HG02852 (cell line): ENCODE data around the gene TIMM50.
"Not testable (repeated sequence)": the region's sequence is repeated elsewhere in the genome, so short reads cannot be mapped to it uniquely, and the experiment has no call there.

Experiments
- ATAC-seq: cut with Tn5 transposase; IDR thresholded peaks from one replicate; pipeline ENCODE4 v1.9.1; 2021; ENCODE audit warnings: mild to moderate bottlenecking, moderate library complexity; ENCODE audit not compliant: unreplicated experiment

TIMM50 gene

GRCh38 chr19:39469036-39469435 is 11.6 kb upstream of the TIMM50 start:
- ATAC-seq = no peak

DNA sequence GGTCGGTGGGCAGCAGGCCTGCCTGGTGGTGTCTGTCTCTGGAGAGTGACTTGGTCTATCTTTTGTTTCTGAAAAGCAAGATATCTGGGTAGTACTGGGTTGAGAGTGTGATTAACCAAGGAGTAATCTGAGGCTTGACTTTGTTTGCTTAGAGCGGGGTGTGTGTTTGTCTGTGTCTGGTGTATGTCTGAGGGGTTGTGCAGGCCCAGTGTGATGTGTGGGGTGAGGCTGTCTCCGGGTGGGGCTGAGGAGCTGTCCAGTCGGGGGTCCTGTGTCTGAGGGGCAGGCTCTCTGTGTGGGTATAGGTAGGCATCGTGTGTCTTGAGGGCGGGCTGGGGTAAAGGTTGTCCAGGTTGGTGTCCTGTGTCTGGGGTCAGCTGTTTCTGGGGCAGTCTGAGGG is 11.1 kb upstream of the TIMM50 start:
- ATAC-seq = no peak

DNA sequence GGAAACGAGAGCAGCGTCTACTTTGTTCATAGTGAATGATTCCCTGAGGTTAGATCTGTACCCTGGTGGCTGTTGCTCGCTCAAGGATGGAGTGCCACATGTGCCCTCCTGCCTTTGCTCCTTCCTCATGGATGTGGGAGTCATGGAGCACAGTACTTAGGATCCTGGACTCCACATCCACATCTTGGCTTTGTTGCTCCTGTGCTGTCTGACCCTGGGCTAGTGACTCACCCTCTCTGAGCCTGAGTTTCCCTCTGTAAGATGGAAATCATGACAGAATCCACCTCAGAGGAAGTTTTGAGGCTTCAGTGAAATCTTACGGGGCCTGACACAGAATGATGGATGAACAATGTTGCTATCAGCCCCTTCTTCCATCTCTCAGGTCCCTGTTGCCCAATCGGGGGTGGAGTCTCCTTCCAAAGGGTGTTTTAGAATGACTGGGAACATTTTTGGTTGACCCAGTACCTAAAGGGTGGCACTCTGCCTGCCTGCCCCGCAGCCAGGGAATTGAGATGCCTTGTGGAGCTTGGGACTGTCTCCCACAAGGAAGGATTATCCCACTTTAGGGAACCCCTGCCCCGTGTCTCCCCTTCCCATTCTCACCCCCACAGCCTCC is 9.8 kb upstream of the TIMM50 start:
- no peak for ATAC-seq

GRCh38 chr19:39471756-39472536 is 8.7 kb upstream of the TIMM50 start:
- ATAC-seq = no peak

- ATAC-seq = no peak
These were observed 7.7 kb upstream of the TIMM50 start for GRCh38 chr19:39472746-39473442.

GRCh38 chr19:39473443-39473960 is 7.1 kb upstream of the TIMM50 start:
- no peak for ATAC-seq

DNA sequence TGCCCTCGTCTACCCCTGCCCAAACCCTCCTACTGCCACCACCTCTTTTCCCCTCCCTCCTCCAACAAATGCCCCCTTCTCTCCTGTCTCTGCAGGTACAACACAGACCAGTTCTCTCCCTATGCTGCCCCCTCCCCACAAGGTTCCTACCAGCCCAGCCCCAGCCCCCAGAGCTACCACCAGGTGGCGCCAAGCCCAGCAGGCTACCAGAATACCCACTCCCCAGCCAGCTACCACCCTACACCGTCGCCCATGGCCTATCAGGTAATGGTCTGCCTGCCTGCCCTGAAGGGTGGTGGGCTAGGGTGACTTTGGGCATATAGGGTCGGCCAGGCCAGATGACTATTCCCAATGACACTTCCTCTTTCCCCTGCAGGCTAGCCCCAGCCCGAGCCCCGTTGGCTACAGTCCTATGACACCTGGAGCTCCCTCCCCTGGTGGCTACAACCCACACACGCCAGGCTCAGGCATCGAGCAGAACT is 6.5 kb upstream of the TIMM50 start:
- no peak for ATAC-seq

- ATAC-seq = no peak
These were observed 4.9 kb upstream of the TIMM50 start for GRCh38 chr19:39475748-39476147.

GRCh38 chr19:39479319-39479801 is 1.3 kb upstream of the TIMM50 start:
- ATAC-seq = not testable (repeated sequence)

DNA sequence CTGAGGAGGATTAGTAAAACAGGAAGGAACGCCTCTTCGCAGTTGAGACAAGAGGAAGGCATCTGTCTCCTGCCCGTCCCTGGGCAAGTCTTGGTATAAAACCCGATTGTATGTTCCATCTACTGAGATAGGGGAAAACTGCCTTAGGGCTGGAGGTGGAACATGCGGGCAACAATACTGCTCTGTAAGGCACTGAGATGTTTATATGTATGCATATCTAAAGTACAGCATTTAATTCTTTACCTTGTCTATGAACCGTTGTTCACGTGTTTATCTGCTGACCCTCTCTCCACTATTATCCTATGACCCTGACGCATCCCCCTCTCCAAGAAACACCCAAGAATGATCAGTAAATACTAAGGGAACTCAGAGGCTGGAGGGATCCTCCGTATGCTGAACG is 722 bp upstream of the TIMM50 start:
- ATAC-seq = no peak

DNA sequence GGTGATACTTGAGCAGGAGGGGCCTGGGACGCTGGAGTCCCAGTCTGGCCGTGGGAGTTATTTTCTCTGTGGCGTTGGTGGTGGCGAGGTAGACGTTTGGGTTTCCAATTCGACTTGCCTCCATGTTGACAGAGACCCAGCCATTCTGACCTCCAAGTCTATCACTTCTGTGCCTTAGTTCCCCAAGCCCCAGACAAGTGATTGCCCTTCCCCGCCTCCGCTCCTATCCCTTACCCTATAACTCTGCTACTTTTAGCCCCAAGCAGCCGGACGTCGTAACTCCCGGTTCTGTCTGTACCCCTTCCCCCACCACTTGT is 549 bp downstream of the TIMM50 start:
- no peak for ATAC-seq

GRCh38 chr19:39481676-39482075 is 1.0 kb downstream of the TIMM50 start:
- no peak for ATAC-seq

DNA sequence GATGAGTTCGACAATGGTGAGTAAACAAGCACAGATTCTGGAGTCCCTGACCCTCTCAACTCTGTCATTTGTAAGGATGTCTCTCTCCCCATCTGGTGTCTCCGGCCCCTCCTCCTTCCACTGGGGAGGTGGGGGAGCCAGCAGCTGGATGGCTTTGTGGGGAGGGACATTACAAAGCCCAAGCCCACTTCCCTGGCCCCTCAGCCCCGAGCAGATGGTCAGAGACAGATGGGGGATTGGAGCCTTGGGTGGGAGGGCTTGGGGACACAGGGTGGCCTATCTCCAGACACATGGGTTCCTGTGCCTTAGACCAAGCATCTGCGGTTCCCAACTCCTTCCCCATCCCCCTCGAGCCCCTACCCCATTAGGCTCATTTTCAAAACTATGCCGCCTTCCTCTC is 2.5 kb downstream of the TIMM50 start:
- no peak for ATAC-seq

GRCh38 chr19:39489756-39490155 is 9.1 kb downstream of the TIMM50 start:
- ATAC-seq = no peak

GRCh38 chr19:39492225-39492624 is 11.6 kb downstream of the TIMM50 start:
- ATAC-seq = no peak

- no peak for ATAC-seq
These were observed 12.2 kb downstream of the TIMM50 start for GRCh38 chr19:39492788-39493187.

- ATAC-seq = no peak
These were observed 14.0 kb downstream of the TIMM50 start for GRCh38 chr19:39494661-39495060.

DNA sequence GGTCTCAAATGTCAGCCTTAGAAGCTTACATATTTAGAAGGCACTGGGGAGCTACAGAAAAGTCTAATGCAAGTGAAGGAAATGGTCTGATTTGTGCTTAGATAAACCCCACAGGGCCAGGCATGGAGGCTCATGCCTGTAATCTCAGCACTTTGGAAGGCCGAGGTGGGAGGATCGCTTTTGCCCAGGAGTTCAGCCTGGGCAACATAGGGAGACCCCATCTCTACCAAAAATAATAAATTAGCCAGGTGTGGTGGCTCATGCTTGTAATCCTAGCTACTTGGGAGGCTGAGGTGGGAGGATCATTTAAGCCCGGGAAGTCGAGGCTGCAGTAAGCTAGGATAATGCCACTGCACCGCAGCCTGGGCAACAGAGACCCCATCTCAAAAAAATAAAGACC is 15.4 kb downstream of the TIMM50 start:
- no peak for ATAC-seq

- ATAC-seq = no peak
These were observed 17.0 kb downstream of the TIMM50 start for GRCh38 chr19:39497701-39497995.

- no peak for ATAC-seq
These were observed 17.6 kb downstream of the TIMM50 start for GRCh38 chr19:39497996-39498797.
